DOHH2 (cell line): ENCODE data around the gene TRIM47.

Source experiments
- H3F3A ChIP-seq: fragments of 200-600 bp; sonication (generic), shearing (Covaris generic); 2 replicates; pipeline ENCODE4 v1.6.0; 2016; ENCODE audit warnings: antibody characterized with exemption, mild to moderate bottlenecking; ENCODE audit not compliant: control insufficient read depth, insufficient read depth
- H3K27ac ChIP-seq: fragments of 200-600 bp; sonication (generic); 2 replicates; pipeline ENCODE4 v1.5.1; 2014; ENCODE audit warnings: low read depth, mild to moderate bottlenecking, low read length, moderate library complexity
- H3K27me3 ChIP-seq: fragments of 200-600 bp; sonication (generic); 2 replicates; pipeline ENCODE4 v1.6.1; 2014; ENCODE audit warnings: mild to moderate bottlenecking, low read length, mixed read lengths; ENCODE audit not compliant: control insufficient read depth
- H3K36me3 ChIP-seq: fragments of 200-600 bp; sonication (generic); 2 replicates; pipeline ENCODE4 v1.6.1; 2014; ENCODE audit warnings: mild to moderate bottlenecking, low read length, moderate library complexity, mixed read lengths; ENCODE audit not compliant: control insufficient read depth
- H3K4me1 ChIP-seq: fragments of 200-600 bp; sonication (generic); 2 replicates; pipeline ENCODE4 v1.6.1; 2014; ENCODE audit warnings: mild to moderate bottlenecking, low read length, mixed read lengths; ENCODE audit not compliant: control insufficient read depth
- H3K4me2 ChIP-seq: fragments of 200-600 bp; sonication (generic); 2 replicates; pipeline ENCODE4 v1.6.0; 2014; ENCODE audit warnings: mild to moderate bottlenecking, low read length, moderate library complexity
- H3K4me3 ChIP-seq: fragments of 200-600 bp; sonication (generic); 2 replicates; pipeline ENCODE4 v1.5.1; 2014; ENCODE audit warnings: mild to moderate bottlenecking, low read length, mixed read lengths
- H3K79me2 ChIP-seq: fragments of 200-600 bp; sonication (generic); 2 replicates; pipeline ENCODE4 v1.6.1; 2014; ENCODE audit warnings: mild to moderate bottlenecking, low read length, mixed read lengths; ENCODE audit not compliant: control insufficient read depth
- H3K9me2 ChIP-seq: fragments of 200-600 bp; sonication (generic); replicated peaks from 2 replicates; pipeline ENCODE4 v1.6.1; 2014; ENCODE audit warnings: mild to moderate bottlenecking, low read length, mixed read lengths; ENCODE audit not compliant: control insufficient read depth
- H3K9me3 ChIP-seq: fragments of 200-600 bp; sonication (generic); 2 replicates; pipeline ENCODE4 v1.6.1; 2014; ENCODE audit warnings: antibody characterized with exemption, low read length, mixed read lengths; ENCODE audit not compliant: control insufficient read depth, insufficient read depth
- H4K20me1 ChIP-seq: fragments of 200-600 bp; sonication (generic); 2 replicates; pipeline ENCODE4 v1.6.0; 2014; ENCODE audit warnings: low read depth, mild to moderate bottlenecking, antibody characterized with exemption, low read length, moderate library complexity; ENCODE audit not compliant: control insufficient read depth, insufficient read depth
- CTCF ChIP-seq: fragments of 200-600 bp; sonication (generic); IDR thresholded peaks from one replicate; pipeline ENCODE4 v1.5.1; 2014; ENCODE audit warnings: antibody characterized with exemption, mild to moderate bottlenecking, low read depth, low read length; ENCODE audit not compliant: poor library complexity, severe bottlenecking
- EZH2phosphoT487 ChIP-seq: fragments of 200-600 bp; sonication (generic); IDR thresholded peaks from 2 replicates; pipeline ENCODE4 v1.6.1; 2017; ENCODE audit warnings: borderline replicate concordance, mild to moderate bottlenecking, antibody characterized with exemption, low read length, moderate library complexity, mixed read lengths

Gene TRIM47

GRCh38 chr17:75842411-75842810 lies 36.0 kb downstream of the TRIM47 start:
- no peak overlapping the region for H3K4me3 ChIP-seq
- H3K4me2 ChIP-seq, result no peak overlapping the region

GRCh38 chr17:75840799-75841164 lies 37.6 kb downstream of the TRIM47 start:
- Histone ChIP-seq H3K9me3 (no peaks in the 10 kb centered on the region), H3K36me3 (peaks cover under 1% of the 10 kb centered on the region; the same call in 1 of the 2 replicates), H3K79me2 (no peaks in the 10 kb centered on the region), H3K4me1 (peaks cover 28% of the 10 kb centered on the region), H3K27me3 (no peaks in the 10 kb centered on the region), H3K4me2 (no peak overlapping the region), H3K9me2 (no peaks in the 10 kb centered on the region), H3K4me3 (no peak overlapping the region), H3F3A (peaks cover 5% of the 10 kb centered on the region; the same call in 1 of the 2 replicates), H3K27ac (no peak overlapping the region), H4K20me1 (no peaks in the 10 kb centered on the region)
- TF ChIP-seq CTCF, result no peak
- no peak for TF ChIP-seq EZH2phosphoT487

More at GRCh38 chr17:75842411-75842810, 36.0 kb downstream of the TRIM47 start:
- TF ChIP-seq CTCF (no peak), EZH2phosphoT487 (no peak)
- no peaks in the 10 kb centered on the region for H3K9me2 ChIP-seq
- no peaks in the 10 kb centered on the region for H3K79me2 ChIP-seq
- no peaks in the 10 kb centered on the region for H4K20me1 ChIP-seq
- peaks cover 32% of the 10 kb centered on the region for H3K4me1 ChIP-seq
- H3K27ac ChIP-seq, result no peak overlapping the region
- peaks cover 17% of the 10 kb centered on the region for H3K36me3 ChIP-seq
- H3F3A ChIP-seq, result peaks cover 5% of the 10 kb centered on the region; the same call in 1 of the 2 replicates
- no peaks in the 10 kb centered on the region for H3K27me3 ChIP-seq
- no peaks in the 10 kb centered on the region for H3K9me3 ChIP-seq

- H3K4me1 ChIP-seq, result peaks cover 22% of the 10 kb centered on the region
- H3K27me3 ChIP-seq, result no peaks in the 10 kb centered on the region
- TF ChIP-seq CTCF (no peak), EZH2phosphoT487 (no peak)
- H3K36me3 ChIP-seq, result no peaks in the 10 kb centered on the region
- H3K79me2 ChIP-seq, result no peaks in the 10 kb centered on the region
- H3K4me3 ChIP-seq, result no peak overlapping the region
- H3K4me2 ChIP-seq, result no peak overlapping the region
- no peaks in the 10 kb centered on the region for H4K20me1 ChIP-seq
- no peaks in the 10 kb centered on the region for H3K9me3 ChIP-seq
- no peaks in the 10 kb centered on the region for H3F3A ChIP-seq
- H3K27ac ChIP-seq, result no peak overlapping the region
- no peaks in the 10 kb centered on the region for H3K9me2 ChIP-seq
Observed at GRCh38 chr17:75839942-75840798, 38.2 kb downstream of the TRIM47 start.
